GM18507 (cell line): ENCODE data around the gene RFK.
A peak's percentile ranks its signal among the peaks of the same experiment; 100 is the strongest.

ENCODE experiments used
- DNase-seq: peaks from one replicate; pipeline ENCODE4 v3.0.0; 2011; ENCODE audit warnings: low read depth; ENCODE audit not compliant: insufficient read length; ENCODE audit errors: extremely low spot score
- FAIRE-seq: peaks from 2 replicates; lab custom pipeline; 2011; peaks lifted over from hg19 to GRCh38; lab: Jason Lieb, UNC

The RFK gene

GRCh38 chr9:76414661-76415060, 20.4 kb upstream of the RFK start:
- DNase-seq: no peak
- FAIRE-seq: peak; percentile 70

- no peak for DNase-seq
- no peak for FAIRE-seq
Measured at GRCh38 chr9:76413658-76414057, 19.4 kb upstream of the RFK start.

- FAIRE-seq (no peak), DNase-seq (no peak)
Measured at GRCh38 chr9:76412638-76413037, 18.4 kb upstream of the RFK start.

GRCh38 chr9:76405868-76406267, 11.6 kb upstream of the RFK start:
- FAIRE-seq (no peak), DNase-seq (no peak)

- no peak for FAIRE-seq
- no peak for DNase-seq
Measured at GRCh38 chr9:76405340-76405739, 11.1 kb upstream of the RFK start.

- FAIRE-seq (no peak), DNase-seq (no peak)
Measured at GRCh38 chr9:76404401-76404800, 10.2 kb upstream of the RFK start.

GRCh38 chr9:76403352-76403751, 9.1 kb upstream of the RFK start:
- DNase-seq (peak; percentile 14), FAIRE-seq (peak; percentile 93)

GRCh38 chr9:76401580-76402354, 7.5 kb upstream of the RFK start:
- DNase-seq (no peak), FAIRE-seq (no peak)

GRCh38 chr9:76401176-76401575, 7.0 kb upstream of the RFK start:
- DNase-seq (no peak), FAIRE-seq (no peak)

- FAIRE-seq: no peak
- DNase-seq: no peak
Measured at GRCh38 chr9:76400534-76401096, 6.4 kb upstream of the RFK start.

- no peak for DNase-seq
- no peak for FAIRE-seq
Measured at GRCh38 chr9:76399856-76400255, 5.6 kb upstream of the RFK start.

GRCh38 chr9:76396597-76396996, 2.4 kb upstream of the RFK start:
- FAIRE-seq: no peak
- DNase-seq: no peak

GRCh38 chr9:76396144-76396543, 1.9 kb upstream of the RFK start:
- DNase-seq (no peak), FAIRE-seq (no peak)

- no peak for FAIRE-seq
Measured at GRCh38 chr9:76395381-76395780, 1.2 kb upstream of the RFK start.

GRCh38 chr9:76394960-76395252, 680 bp upstream of the RFK start:
- FAIRE-seq (no peak), DNase-seq (peak; percentile 32)

More at GRCh38 chr9:76395381-76395780, 1.2 kb upstream of the RFK start:
- no peak for DNase-seq

- FAIRE-seq (no peak), DNase-seq (no peak)
Measured at GRCh38 chr9:76390656-76391055, 3.6 kb downstream of the RFK start.

- no peak for FAIRE-seq
- DNase-seq: no peak
Measured at GRCh38 chr9:76379494-76379893, 14.7 kb downstream of the RFK start.

- no peak for DNase-seq
- FAIRE-seq: no peak
Measured at GRCh38 chr9:76378367-76379073, 15.7 kb downstream of the RFK start.

- FAIRE-seq (no peak), DNase-seq (no peak)
Measured at GRCh38 chr9:76377791-76378190, 16.4 kb downstream of the RFK start.

- no peak for DNase-seq
- FAIRE-seq: no peak
Measured at GRCh38 chr9:76374783-76375559, 19.3 kb downstream of the RFK start.
